RWPE1 (cell line): Measurements from ENCODE around the gene ATG4C.
A peak's percentile ranks its signal among the peaks of the same experiment; 100 is the strongest.

Experiments used
- CTCF ChIA-PET: fragments of 350-600 bp; sonication (Branson Sonifier 250); formaldehyde crosslinking; extraction: SDS; loops from one replicate; lab custom pipeline; 2021; lab: Yijun Ruan, JAX
- POLR2A ChIA-PET: fragments of 400-600 bp; formaldehyde crosslinking; extraction: SDS; loops from one replicate; lab custom pipeline; 2020; ENCODE audit warnings: antibody characterized with exemption; ENCODE audit not compliant: low non-redundant PET; lab: Yijun Ruan, JAX
- DNase-seq: peaks from one replicate; pipeline ENCODE4 v3.0.0; 2012; ENCODE audit warnings: low spot score
- H3K27ac ChIP-seq: fragments of 450-650 bp; 2 replicates; pipeline ENCODE4 v1.5.1; 2017
- TF ChIP-seq, protein P1 (sequence below): fragments of 450-650 bp; conservative IDR thresholded peaks from 2 replicates; pipeline ENCODE4 v1.5.1; 2017; ENCODE audit warnings: low read depth, mild to moderate bottlenecking

The ATG4C gene

DNA sequence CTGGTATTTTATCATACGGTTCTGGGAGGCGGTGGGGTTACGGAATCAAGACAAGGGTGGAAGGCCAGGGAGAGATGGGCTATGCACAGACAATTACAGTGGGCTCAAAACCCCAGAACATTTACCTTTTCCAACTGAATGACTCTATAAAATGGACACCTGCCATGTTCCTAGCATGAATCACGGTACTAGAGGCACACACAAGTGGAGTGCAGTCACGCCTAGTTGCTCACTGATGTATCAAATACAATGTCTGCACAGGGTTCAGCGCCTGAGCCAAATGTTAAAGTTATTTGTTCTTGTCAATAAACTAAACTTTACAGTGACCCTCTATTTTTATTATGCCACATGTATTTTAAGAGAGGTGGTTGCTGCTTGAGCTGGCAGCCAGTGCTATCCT is 121.4 kb downstream of the ATG4C start:
- POLR2A ChIA-PET = no interaction called here
- no peak for DNase-seq
- H3K27ac ChIP-seq = no peak overlapping the region
- TF ChIP-seq, protein P1, sequence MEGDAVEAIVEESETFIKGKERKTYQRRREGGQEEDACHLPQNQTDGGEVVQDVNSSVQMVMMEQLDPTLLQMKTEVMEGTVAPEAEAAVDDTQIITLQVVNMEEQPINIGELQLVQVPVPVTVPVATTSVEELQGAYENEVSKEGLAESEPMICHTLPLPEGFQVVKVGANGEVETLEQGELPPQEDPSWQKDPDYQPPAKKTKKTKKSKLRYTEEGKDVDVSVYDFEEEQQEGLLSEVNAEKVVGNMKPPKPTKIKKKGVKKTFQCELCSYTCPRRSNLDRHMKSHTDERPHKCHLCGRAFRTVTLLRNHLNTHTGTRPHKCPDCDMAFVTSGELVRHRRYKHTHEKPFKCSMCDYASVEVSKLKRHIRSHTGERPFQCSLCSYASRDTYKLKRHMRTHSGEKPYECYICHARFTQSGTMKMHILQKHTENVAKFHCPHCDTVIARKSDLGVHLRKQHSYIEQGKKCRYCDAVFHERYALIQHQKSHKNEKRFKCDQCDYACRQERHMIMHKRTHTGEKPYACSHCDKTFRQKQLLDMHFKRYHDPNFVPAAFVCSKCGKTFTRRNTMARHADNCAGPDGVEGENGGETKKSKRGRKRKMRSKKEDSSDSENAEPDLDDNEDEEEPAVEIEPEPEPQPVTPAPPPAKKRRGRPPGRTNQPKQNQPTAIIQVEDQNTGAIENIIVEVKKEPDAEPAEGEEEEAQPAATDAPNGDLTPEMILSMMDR = no peak
- CTCF ChIA-PET = no interaction called here

DNA sequence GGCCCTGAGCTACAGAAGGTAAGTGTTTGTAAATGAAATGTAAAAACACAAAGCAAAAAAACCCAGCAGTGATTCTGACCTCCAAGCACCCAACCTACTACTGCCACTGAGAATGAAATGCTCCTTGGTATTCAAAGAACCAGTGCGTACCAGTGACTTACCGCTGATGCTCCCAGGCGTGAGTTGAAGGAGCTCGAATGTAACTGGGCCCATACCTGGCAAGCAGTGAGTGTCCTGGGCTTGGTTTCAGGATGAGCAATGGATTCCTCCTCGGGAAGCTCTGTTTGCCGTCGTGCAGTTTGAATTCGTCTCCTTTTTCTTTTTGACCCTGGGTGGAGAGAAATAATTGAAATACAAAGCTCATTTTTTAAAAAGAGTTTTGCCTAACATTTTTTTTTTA is 121.9 kb downstream of the ATG4C start:
- POLR2A ChIA-PET = no interaction called here
- TF ChIP-seq, protein P1 = no peak
- no peak overlapping the region for H3K27ac ChIP-seq
- DNase-seq = no peak
- CTCF ChIA-PET = interaction anchor here (0.7 kb wide), 1 partner anchor 209 kb away, joined by 4 read pairs; no protein-coding TSS in a partner anchor

DNA sequence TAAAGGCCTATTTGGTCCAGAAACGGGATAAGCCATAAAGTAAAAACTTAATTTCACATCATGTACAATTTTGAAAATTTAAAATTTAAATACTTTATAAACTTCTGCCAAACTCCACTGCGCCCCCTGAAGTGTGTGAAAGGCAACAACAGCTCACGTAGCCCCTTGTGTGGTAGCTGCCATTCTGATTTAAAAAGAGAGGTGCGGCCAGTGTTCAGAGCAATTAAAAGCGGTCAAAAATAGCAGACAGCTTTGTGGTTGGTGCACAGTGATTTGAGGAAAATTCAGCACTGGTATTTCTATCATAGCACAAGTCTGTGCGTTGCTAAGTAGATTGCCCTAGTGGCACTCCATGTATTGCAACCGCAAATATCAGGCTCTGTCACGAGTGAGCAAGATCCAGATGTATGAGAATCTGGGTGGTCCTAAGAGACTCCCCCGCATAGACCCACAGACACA is 122.5 kb downstream of the ATG4C start:
- ChIA-PET CTCF (interaction anchor here (0.7 to 1.0 kb wide), 2 partner anchors 65 to 210 kb away, joined by 3 to 4 read pairs; no protein-coding TSS in a partner anchor), POLR2A (no interaction called here)
- H3K27ac ChIP-seq = no peak overlapping the region
- DNase-seq = no peak
- TF ChIP-seq, protein P1 = no peak

DNA sequence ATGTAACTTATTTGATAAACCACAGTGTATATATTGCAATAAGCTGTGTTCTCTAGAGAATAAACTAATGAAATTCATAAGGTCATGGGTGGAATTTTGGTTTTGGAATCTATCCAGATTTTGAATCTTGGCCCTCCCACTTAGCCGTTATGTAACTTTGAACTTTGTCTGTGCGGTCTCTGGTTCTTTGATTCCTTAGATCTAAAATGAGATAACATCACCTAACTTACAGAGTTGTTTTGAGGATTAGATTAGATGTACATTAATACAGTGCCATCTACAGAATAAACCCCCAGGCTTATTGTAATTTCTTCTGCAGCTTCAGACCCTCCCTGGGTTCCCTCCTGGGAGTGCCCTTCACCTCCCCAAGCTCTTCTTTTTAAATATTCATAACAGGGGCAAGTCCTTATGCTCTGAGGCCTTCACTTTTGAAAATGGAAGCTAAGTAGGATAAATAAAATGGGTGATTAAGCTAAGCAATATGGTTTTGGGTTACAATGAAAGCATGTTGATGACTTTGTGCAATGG is 124.3 kb downstream of the ATG4C start:
- TF ChIP-seq, protein P1 = no peak
- ChIA-PET CTCF (no interaction called here), POLR2A (no interaction called here)
- DNase-seq = no peak
- no peak overlapping the region for H3K27ac ChIP-seq

DNA sequence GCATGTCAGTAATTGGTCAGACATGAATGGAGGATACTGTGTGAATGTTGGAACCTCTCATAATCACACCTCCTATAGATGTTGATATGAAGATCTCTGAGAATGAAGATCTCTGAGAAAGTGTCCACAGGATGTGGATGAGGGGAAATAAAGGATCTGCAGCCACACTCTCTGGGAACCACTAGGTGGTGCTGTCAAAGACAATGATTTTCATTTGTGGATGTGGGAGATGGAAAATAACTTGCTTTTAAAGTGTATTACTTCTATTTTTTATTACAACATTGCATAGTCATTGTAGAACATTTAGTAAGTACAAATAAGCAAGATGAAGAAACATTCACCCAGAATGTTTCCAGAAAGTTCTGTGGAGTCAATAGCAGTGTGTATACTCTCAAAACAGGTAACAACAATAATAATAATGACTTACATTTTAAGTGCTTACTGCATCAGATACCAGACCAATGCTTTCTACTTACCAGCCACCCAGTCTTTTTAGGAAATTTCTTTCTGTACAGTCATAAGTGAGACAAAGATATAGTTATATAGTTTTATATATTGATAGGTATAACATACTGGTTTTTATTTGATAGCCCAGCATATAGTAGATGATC is 128.2 kb downstream of the ATG4C start:
- CTCF ChIA-PET = interaction anchor here (0.7 kb wide), 2 partner anchors 169 to 983 kb away, joined by 3 to 4 read pairs; no protein-coding TSS in a partner anchor
- peak; percentile 30 for DNase-seq

More for the DNA sequence above, 128.2 kb downstream of the ATG4C start:
- TF ChIP-seq, protein P1 = peak; percentile 61
- POLR2A ChIA-PET = no interaction called here
- no peak overlapping the region for H3K27ac ChIP-seq
